Mucosa of descending colon (tissue), 3 donors: ENCODE data around the gene GPR82. TPM values are rescaled to one million over a fixed set of nuclear protein-coding genes. Genes with fewer than 3 reads are reported as not detected.

Experiments used
- ATAC-seq: fragments of 200-7000 bp; cut with Tn5 transposase; one replicate; pipeline ENCODE4 v1.9.1; 2020; ENCODE audit warnings: mild to moderate bottlenecking, moderate library complexity
- DNase-seq, 3 donors: peaks; one replicate each; pipeline ENCODE4 v3.0.0-alpha.2; 2020
- H3K36me3 ChIP-seq: fragments of 200-600 bp; one replicate; pipeline ENCODE4 v1.8.0; 2021; ENCODE audit warnings: low read depth, mild to moderate bottlenecking
- H3K4me1 ChIP-seq: fragments of 200-600 bp; one replicate; pipeline ENCODE4 v1.8.0; 2021; ENCODE audit warnings: low read depth, mild to moderate bottlenecking
- H3K4me3 ChIP-seq: fragments of 200-600 bp; one replicate; pipeline ENCODE4 v1.8.0; 2021; ENCODE audit warnings: mild to moderate bottlenecking
- H3K9me3 ChIP-seq: fragments of 200-600 bp; one replicate; pipeline ENCODE4 v1.8.0; 2021; ENCODE audit warnings: mild to moderate bottlenecking
- CTCF ChIP-seq: fragments of 200-600 bp; IDR thresholded peaks from one replicate; pipeline ENCODE4 v1.8.0; 2022; ENCODE audit warnings: antibody characterized with exemption, mild to moderate bottlenecking
- intact Hi-C, 2 donors: fragments of 100-400 bp; cut with DNase I in 1 of 2; cut with micrococcal nuclease in 1 of 2; formaldehyde crosslinking; loops; one replicate each; pipeline versions ENCODE4 v1.11.0 to v1.11.1; 2022; cut with DNase I, micrococcal nuclease
- total RNA-seq, 3 donors: library from RNA; stranded (reverse); fragmentation: NEBNext Ultra II Directional in 2 of 3; extraction: Animal tissue kit (Norgen Biotek cat#: 25700) in 2 of 3; gene quantifications; one replicate each; pipeline versions ENCODE4 v1.2.1 to v1.2.4, GENCODE V29; 2021 to 2023
- donor health status: DM: no; HTN: no; CAD: no; lungs with moderate emphysema.
- donor health status: DM: no; HTN: no; CAD: no.
- donor health status: DM: no; HTN: yes; CAD: no.

The GPR82 gene
- total RNA-seq, 3 donors from 2014 or later, result 0.57 to 1.3 (median 0.64) TPM

- Histone ChIP-seq H3K36me3 (no peaks in the 10 kb centered on the region), H3K4me3 (no peak overlapping the region), H3K4me1 (no peaks in the 10 kb centered on the region), H3K9me3 (no peaks in the 10 kb centered on the region)
- DNase-seq (peak; percentile 14 to 65 (median 31)), ATAC-seq (peak; percentile 76)
- intact Hi-C loops, result no loop called here
- no peak for TF ChIP-seq CTCF
Observed at GRCh38 chrX:41720125-41720779, 3.7 kb upstream of the GPR82 start.

GRCh38 chrX:41721590-41721989, 2.4 kb upstream of the GPR82 start:
- TF ChIP-seq CTCF, result no peak
- DNase-seq (no peak), ATAC-seq (no peak)
- intact Hi-C loops, result no loop called here
- no peak overlapping the region for H3K4me3 ChIP-seq
- no peaks in the 10 kb centered on the region for H3K36me3 ChIP-seq
- H3K4me1 ChIP-seq, result no peaks in the 10 kb centered on the region
- H3K9me3 ChIP-seq, result no peaks in the 10 kb centered on the region

- Histone ChIP-seq H3K36me3 (no peaks in the 10 kb centered on the region), H3K4me1 (no peaks in the 10 kb centered on the region), H3K4me3 (no peak overlapping the region), H3K9me3 (no peaks in the 10 kb centered on the region)
- DNase-seq (no peak), ATAC-seq (no peak)
- intact Hi-C loops, result no loop called here
- TF ChIP-seq CTCF, result no peak
Observed at GRCh38 chrX:41722214-41722613, 1.8 kb upstream of the GPR82 start.

GRCh38 chrX:41722816-41723618, 964 bp upstream of the GPR82 start:
- ATAC-seq (no peak), DNase-seq (no peak)
- Histone ChIP-seq H3K4me1 (no peaks in the 10 kb centered on the region), H3K4me3 (no peak overlapping the region), H3K36me3 (no peaks in the 10 kb centered on the region), H3K9me3 (no peaks in the 10 kb centered on the region)
- intact Hi-C loops, result no loop called here
- no peak for TF ChIP-seq CTCF

- Histone ChIP-seq H3K9me3 (no peaks in the 10 kb centered on the region), H3K4me1 (no peaks in the 10 kb centered on the region), H3K36me3 (no peaks in the 10 kb centered on the region), H3K4me3 (no peak overlapping the region)
- no peak for TF ChIP-seq CTCF
- intact Hi-C loops, result no loop called here
- ATAC-seq (no peak), DNase-seq (no peak)
Observed at GRCh38 chrX:41728125-41728524, 4.1 kb downstream of the GPR82 start.
